Hepatocyte (in vitro differentiated cells): Measurements from ENCODE around the gene TFF1.

Experiments used
- EZH2 ChIP-seq: fragments of 200-600 bp; sonication (generic); IDR thresholded peaks from 2 replicates; pipeline ENCODE4 v1.6.1; 2016; ENCODE audit warnings: antibody characterized with exemption, mild to moderate bottlenecking, borderline replicate concordance
- EZH2phosphoT487 ChIP-seq: fragments of 200-600 bp; sonication (generic); IDR thresholded peaks from one replicate; pipeline ENCODE4 v1.6.1; 2018; ENCODE audit warnings: antibody characterized with exemption, mild to moderate bottlenecking, low read depth, moderate library complexity; ENCODE audit not compliant: unreplicated experiment, severe bottlenecking
- TF ChIP-seq, protein P1 (sequence below): fragments of 200-600 bp; sonication (generic); IDR thresholded peaks from 2 replicates; pipeline ENCODE4 v1.5.1; 2016; ENCODE audit warnings: antibody characterized with exemption, mild to moderate bottlenecking; ENCODE audit not compliant: poor library complexity

DNA sequence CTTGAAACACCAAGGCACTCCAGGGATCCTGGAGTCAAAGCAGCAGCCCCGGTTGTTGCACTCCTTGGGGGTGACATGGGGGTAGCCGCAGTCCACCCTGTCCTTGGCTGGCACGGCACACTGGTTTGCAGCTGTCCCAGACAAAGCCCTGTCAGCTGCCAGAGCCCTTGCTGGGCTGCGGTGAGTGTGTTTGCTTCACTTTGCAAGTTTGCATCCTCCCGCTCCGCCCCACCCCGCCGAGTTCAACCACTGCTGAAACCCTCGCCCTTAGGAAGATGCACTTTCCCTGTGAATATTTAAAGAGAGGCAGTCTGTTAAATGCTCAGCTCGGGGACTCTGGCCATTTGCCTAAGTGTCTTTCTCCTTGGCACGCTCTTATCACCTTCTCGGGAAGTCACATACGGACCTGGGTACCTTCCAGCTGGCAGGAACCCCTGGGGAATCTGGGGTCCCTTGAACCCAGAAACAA lies 52.8 kb downstream of the TFF1 start:
- TF ChIP-seq, protein P1, sequence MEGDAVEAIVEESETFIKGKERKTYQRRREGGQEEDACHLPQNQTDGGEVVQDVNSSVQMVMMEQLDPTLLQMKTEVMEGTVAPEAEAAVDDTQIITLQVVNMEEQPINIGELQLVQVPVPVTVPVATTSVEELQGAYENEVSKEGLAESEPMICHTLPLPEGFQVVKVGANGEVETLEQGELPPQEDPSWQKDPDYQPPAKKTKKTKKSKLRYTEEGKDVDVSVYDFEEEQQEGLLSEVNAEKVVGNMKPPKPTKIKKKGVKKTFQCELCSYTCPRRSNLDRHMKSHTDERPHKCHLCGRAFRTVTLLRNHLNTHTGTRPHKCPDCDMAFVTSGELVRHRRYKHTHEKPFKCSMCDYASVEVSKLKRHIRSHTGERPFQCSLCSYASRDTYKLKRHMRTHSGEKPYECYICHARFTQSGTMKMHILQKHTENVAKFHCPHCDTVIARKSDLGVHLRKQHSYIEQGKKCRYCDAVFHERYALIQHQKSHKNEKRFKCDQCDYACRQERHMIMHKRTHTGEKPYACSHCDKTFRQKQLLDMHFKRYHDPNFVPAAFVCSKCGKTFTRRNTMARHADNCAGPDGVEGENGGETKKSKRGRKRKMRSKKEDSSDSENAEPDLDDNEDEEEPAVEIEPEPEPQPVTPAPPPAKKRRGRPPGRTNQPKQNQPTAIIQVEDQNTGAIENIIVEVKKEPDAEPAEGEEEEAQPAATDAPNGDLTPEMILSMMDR, result no peak
- TF ChIP-seq EZH2phosphoT487 (no peak), EZH2 (no peak)
